Right cardiac atrium (tissue), 5 donors: ENCODE measurements around the gene MLXIP. TPM values are rescaled to one million over a fixed set of nuclear protein-coding genes. Genes with fewer than 3 reads are reported as not detected.
A peak's percentile ranks its signal among the peaks of the same experiment; 100 is the strongest.
"Not testable (repeated sequence)": the region's sequence is repeated elsewhere in the genome, so short reads cannot be mapped to it uniquely, and the experiment has no call there.

Experiments used
- ATAC-seq, 2 donors: fragments of 200-7000 bp; cut with Tn5 transposase; one replicate each; pipeline versions ENCODE4 v1.8.0 to v1.9.1; 2020; ENCODE audit warnings: moderate library complexity in 2 of 2, mild to moderate bottlenecking in 1 of 2
- DNase-seq, 3 donors: peaks; one replicate each; pipeline ENCODE4 v3.0.0-alpha.2; 2020
- H3K27ac ChIP-seq: one replicate; pipeline ENCODE4 v1.5.1; 2013; ENCODE audit warnings: mild to moderate bottlenecking, low read length, control low read depth, moderate library complexity
- H3K27me3 ChIP-seq: one replicate; pipeline ENCODE4 v1.6.1; 2013; ENCODE audit not compliant: control insufficient read depth, insufficient read depth
- H3K4me1 ChIP-seq: one replicate; pipeline ENCODE4 v1.6.1; 2013; ENCODE audit warnings: low read length; ENCODE audit not compliant: control insufficient read depth, insufficient read depth
- H3K4me3 ChIP-seq: one replicate; pipeline ENCODE4 v1.5.1; 2013; ENCODE audit warnings: low read length, control low read depth
- H3K9me3 ChIP-seq: one replicate; pipeline ENCODE4 v1.6.1; 2013; ENCODE audit warnings: low read length; ENCODE audit not compliant: control insufficient read depth
- WGBS: extraction: QIAGEN DNeasy Blood & Tissue Kit; methylation state at CpG from one replicate; pipeline ENCODE4 v1.1.7; 2013; 5-methylcytosine and 5-hydroxymethylcytosine counted together
- intact Hi-C, 4 donors: fragments of 100-400 bp; cut with DNase I; formaldehyde crosslinking; loops; one replicate each; pipeline versions ENCODE4 v1.11.0 to v1.14.0; 2022 to 2023
- polyA plus RNA-seq: library from polyadenylated mRNA; stranded (reverse); fragments of 200-250 nt; gene quantifications from one replicate; pipeline ENCODE4 v1.2.3, GENCODE V29; 2013
- total RNA-seq, 4 donors: library from RNA; stranded (reverse); fragmentation: NEBNext Ultra II Directional; extraction: Animal tissue kit (Norgen Biotek cat#: 25700); gene quantifications; one replicate each; pipeline ENCODE4 v1.2.1, GENCODE V29; 2021
- donor health status: healthy with polysubstance abuse.
- donor health status: DM: no; HTN: yes; CAD: no.
- donor health status: DM: no; HTN: no; CAD: no.
- donor health status: DM: no; HTN: yes; CAD: no; lungs with severe emphysema.
- donor health status: DM: yes; HTN: yes; CAD: no.

MLXIP gene
- total and polyA plus RNA-seq, 5 donors, result 26.4 to 36.0 (median 33.7) TPM

DNA sequence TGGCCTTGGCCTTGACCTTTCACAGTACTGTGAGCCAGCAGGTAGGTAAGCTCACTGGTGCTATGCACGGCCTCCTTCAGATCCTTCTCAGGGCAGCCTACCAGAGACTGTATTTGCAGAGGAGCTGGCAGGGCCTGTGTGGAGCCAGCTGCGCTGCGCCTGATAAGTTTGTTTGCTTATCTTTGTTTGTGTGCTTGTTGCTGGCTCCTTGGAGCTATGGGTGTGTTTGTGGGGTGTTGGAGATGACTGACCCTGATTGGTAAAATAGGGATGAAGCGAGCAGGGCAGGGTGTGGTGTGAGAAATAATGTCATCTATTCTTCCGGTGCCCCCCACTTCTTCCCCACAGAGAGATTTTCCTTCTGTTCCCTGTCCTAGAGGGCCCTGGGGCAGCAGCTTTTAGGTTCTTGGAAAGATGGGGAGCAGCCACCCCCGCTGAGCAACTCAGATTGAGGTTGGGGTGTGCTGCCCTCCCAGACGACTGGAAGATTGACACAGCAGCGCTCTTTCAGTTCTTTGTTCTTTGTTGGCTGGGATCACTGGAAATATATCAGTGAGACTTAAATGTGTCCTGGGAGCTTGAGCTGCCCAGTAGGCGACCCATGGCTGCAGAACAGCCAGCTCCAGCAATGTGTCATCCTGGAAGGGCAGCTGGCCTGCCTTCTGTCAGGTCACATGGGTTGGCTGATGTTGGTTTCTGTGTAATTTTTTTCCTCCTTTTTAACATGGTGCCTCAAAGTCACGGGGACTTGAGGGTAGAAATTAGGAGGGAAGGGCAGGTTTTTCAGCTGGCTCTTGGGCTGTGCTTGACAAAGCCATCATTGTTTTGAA is 19.6 kb downstream of the MLXIP start:
- Histone ChIP-seq H3K9me3 (no peaks in the 10 kb centered on the region), H3K4me1 (peaks cover 39% of the 10 kb centered on the region), H3K27me3 (no peaks in the 10 kb centered on the region), H3K4me3 (no peak overlapping the region), H3K27ac (peak overlapping the region; percentile 70)
- ATAC-seq (peak; percentile 92 to 93), DNase-seq (peak; percentile 83 to 93 (median 90))
- intact Hi-C loops, result no loop called here
- WGBS, result 13% methylated on average over 10 of the region's 10 CpGs

DNA sequence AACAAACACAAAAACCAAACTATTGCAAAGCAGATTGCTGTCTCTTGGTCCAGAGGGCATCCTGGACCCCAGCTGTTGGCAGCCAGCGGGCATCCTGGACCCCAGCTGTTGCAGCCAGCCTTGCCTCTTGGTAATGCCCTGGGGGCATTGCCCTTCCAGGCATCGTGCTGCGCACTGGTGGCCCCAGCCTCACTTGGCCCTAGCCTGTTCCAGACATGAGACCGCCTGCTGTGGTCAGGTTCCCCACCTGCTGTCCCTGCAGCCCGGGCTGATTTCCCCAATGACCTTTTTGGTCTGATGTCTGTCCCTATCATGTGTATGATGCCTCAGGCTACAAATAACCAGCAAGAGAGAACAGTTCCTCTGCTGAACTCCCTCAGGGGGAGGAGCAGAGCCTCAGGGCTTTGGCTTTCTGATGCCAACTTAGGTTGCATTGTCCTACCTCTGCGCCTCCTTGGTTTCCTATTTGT is 20.8 kb downstream of the MLXIP start:
- Histone ChIP-seq H3K9me3 (no peaks in the 10 kb centered on the region), H3K4me3 (no peak overlapping the region), H3K27me3 (no peaks in the 10 kb centered on the region), H3K27ac (peak overlapping the region; percentile 70), H3K4me1 (peaks cover 34% of the 10 kb centered on the region)
- DNase-seq (peak in 1 of 3 donors; percentile 51), ATAC-seq (no peak)
- WGBS, result 88% methylated on average over 6 of the region's 6 CpGs
- intact Hi-C loops, result no loop called here

DNA sequence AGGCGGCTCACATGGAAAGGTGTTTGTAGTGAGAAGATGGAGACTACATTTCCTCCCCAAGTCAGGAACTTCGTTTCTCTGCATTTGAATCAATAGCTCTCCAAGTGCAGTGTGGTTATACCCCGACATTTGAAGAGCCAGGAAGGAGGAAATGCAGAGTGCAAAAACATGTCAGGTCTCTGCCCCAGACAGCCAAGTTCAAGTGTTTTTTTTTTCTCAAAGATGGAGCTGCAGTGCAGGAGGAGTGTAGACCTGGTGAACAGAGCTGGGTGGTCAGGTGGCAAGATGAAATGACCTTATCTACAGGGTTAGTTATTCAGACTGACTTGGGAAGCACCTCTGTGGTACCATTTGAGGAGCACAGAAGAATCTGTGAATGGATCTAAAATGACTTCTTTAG is 21.3 kb downstream of the MLXIP start:
- ATAC-seq, result no peak
- H3K4me3 ChIP-seq, result no peak overlapping the region
- 46% methylated on average over 3 of the region's 3 CpGs for WGBS
- no peak for DNase-seq
- H3K27me3 ChIP-seq, result no peaks in the 10 kb centered on the region
- H3K4me1 ChIP-seq, result peaks cover 35% of the 10 kb centered on the region
- intact Hi-C loops, result no loop called here
- H3K9me3 ChIP-seq, result no peaks in the 10 kb centered on the region
- H3K27ac ChIP-seq, result peak overlapping the region; percentile 35

DNA sequence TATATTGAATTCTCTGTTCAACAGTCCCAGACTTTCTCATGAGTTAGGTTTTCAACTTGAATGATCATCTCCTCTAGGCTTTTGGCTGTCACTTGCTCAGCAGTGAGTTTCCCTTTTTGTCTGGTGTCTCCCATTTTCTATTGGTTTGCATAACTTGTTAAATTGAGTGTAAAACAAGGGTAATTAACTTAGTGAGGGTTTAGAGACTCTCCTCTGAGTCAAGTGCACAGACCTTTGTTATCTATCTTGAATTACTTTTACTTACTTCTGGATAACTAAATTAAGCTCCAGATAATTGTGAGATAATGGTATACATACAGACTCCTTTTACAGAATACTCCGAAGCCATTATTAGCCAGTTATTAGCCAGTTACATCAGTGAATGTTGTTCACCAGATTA is 22.0 kb downstream of the MLXIP start:
- H3K9me3 ChIP-seq, result no peaks in the 10 kb centered on the region
- H3K27me3 ChIP-seq, result no peaks in the 10 kb centered on the region
- no peak for DNase-seq
- intact Hi-C loops, result no loop called here
- WGBS, result 81% methylated on average over 1 of the region's 1 CpG
- no peak overlapping the region for H3K4me3 ChIP-seq
- ATAC-seq, result no peak
- peaks cover 35% of the 10 kb centered on the region for H3K4me1 ChIP-seq
- no peak overlapping the region for H3K27ac ChIP-seq

GRCh38 chr12:122102331-122102730 is 23.8 kb downstream of the MLXIP start:
- no peak for DNase-seq

GRCh38 chr12:122104844-122105243 is 26.3 kb downstream of the MLXIP start:
- DNase-seq (no peak), ATAC-seq (peak in 1 of 2 donors; percentile 24)
- Histone ChIP-seq H3K4me1 (peaks cover 19% of the 10 kb centered on the region), H3K9me3 (no peaks in the 10 kb centered on the region), H3K4me3 (no peak overlapping the region), H3K27ac (no peak overlapping the region), H3K27me3 (no peaks in the 10 kb centered on the region)
- WGBS, result 49% methylated on average over 7 of the region's 7 CpGs
- intact Hi-C loops, result loop anchor here in 1 of 4 donors (5.0 kb wide), 1 partner anchor 33 kb away; no protein-coding TSS in a partner anchor

More at GRCh38 chr12:122102331-122102730, 23.8 kb downstream of the MLXIP start:
- no peak for ATAC-seq
- Histone ChIP-seq H3K27ac (no peak overlapping the region), H3K27me3 (no peaks in the 10 kb centered on the region), H3K4me1 (peaks cover 39% of the 10 kb centered on the region), H3K9me3 (no peaks in the 10 kb centered on the region), H3K4me3 (no peak overlapping the region)
- 67% methylated on average over 3 of the region's 3 CpGs for WGBS
- intact Hi-C loops, result no loop called here

GRCh38 chr12:122105496-122105895 is 26.9 kb downstream of the MLXIP start:
- not testable (repeated sequence) for H3K4me3 ChIP-seq, H3K27ac ChIP-seq, H3K9me3 ChIP-seq, H3K27me3 ChIP-seq, ATAC-seq, DNase-seq
- intact Hi-C loops, result loop anchor here in 1 of 4 donors (5.0 kb wide), 1 partner anchor 33 kb away; no protein-coding TSS in a partner anchor
- peaks cover 17% of the 10 kb centered on the region for H3K4me1 ChIP-seq
- WGBS, result 77% methylated on average over 11 of the region's 11 CpGs

- H3K9me3 ChIP-seq, result no peaks in the 10 kb centered on the region
- H3K4me3 ChIP-seq, result no peak overlapping the region
- intact Hi-C loops, result loop anchor here in 1 of 4 donors (5.0 kb wide), 1 partner anchor 35 kb away; no protein-coding TSS in a partner anchor
- H3K27me3 ChIP-seq, result no peaks in the 10 kb centered on the region
- ATAC-seq (peak; percentile 74 to 88), DNase-seq (peak; percentile 49 to 84 (median 80))
- H3K4me1 ChIP-seq, result peaks cover 17% of the 10 kb centered on the region
- H3K27ac ChIP-seq, result no peak overlapping the region
- WGBS, result 49% methylated on average over 8 of the region's 8 CpGs
Observed at GRCh38 chr12:122106843-122107242, 28.3 kb downstream of the MLXIP start.

DNA sequence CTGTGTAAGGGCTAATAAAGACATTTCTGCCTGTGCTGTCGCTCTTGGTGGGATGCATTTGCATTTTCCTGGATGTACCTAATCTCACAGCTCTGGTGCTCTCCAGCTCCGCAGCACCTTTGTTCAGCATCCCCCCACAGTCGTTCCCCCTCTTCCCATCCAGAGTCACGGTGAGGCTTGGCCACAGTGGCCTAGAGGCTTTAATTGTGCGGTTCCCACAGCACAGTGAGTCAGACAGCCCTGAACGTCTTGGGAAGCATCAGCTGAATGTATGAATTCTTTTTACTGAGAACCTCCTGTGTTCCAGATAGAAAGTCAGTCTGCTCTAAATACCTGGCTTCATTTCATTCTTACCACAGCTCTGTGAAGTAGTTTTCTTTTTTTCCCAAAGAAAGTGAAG is 28.7 kb downstream of the MLXIP start:
- intact Hi-C loops, result loop anchor here in 1 of 4 donors (5.0 kb wide), 1 partner anchor 35 kb away; no protein-coding TSS in a partner anchor
- WGBS, result 62% methylated on average over 6 of the region's 6 CpGs

GRCh38 chr12:122111089-122111641 is 32.6 kb downstream of the MLXIP start:
- no peak overlapping the region for H3K27ac ChIP-seq
- no peak for ATAC-seq
- 73% methylated on average over 2 of the region's 2 CpGs for WGBS
- no peak for DNase-seq
- H3K9me3 ChIP-seq, result no peaks in the 10 kb centered on the region
- intact Hi-C loops, result no loop called here
- no peak overlapping the region for H3K4me3 ChIP-seq
- H3K27me3 ChIP-seq, result no peaks in the 10 kb centered on the region
- peaks cover 8% of the 10 kb centered on the region for H3K4me1 ChIP-seq

More for the DNA sequence above, 28.7 kb downstream of the MLXIP start:
- no peak overlapping the region for H3K4me3 ChIP-seq
- ATAC-seq (peak in 1 of 2 donors; percentile 5), DNase-seq (peak in 1 of 3 donors; percentile 30)
- H3K27me3 ChIP-seq, result no peaks in the 10 kb centered on the region
- peaks cover 16% of the 10 kb centered on the region for H3K4me1 ChIP-seq
- H3K27ac ChIP-seq, result no peak overlapping the region
- no peaks in the 10 kb centered on the region for H3K9me3 ChIP-seq
